HG02798 (cell line): Measurements from ENCODE around the gene DOCK3.
"Not testable (repeated sequence)": the region's sequence is repeated elsewhere in the genome, so short reads cannot be mapped to it uniquely, and the experiment has no call there.

Experiments
- ATAC-seq: cut with Tn5 transposase; IDR thresholded peaks from one replicate; pipeline ENCODE4 v1.9.1; 2021; ENCODE audit warnings: mild to moderate bottlenecking; ENCODE audit not compliant: unreplicated experiment, poor library complexity

The DOCK3 gene

DNA sequence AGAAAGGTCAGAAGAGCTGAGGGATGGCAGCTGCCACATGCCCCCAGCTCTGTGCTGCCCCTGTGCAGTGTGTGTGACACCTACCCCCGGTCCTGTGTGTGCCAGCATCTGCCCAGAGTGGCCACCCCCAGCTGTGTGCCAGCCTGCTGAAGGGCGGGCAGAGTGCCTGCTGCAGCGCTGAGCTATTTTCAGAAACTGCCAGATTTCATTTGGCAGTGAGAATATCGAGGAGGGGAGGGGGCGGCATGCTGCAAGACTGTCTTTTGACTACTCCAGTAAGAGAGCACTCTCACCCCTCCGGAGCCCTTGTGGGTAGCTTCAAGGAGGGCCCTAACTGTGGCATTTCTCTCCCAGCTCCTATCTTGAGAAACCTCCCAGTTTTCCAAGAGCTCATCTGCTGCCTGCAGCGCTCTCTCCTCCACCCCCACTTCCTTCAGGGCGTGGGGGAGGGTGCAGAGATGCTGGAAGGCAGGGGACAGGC lies 25.2 kb upstream of the DOCK3 start:
- ATAC-seq, result no peak

DNA sequence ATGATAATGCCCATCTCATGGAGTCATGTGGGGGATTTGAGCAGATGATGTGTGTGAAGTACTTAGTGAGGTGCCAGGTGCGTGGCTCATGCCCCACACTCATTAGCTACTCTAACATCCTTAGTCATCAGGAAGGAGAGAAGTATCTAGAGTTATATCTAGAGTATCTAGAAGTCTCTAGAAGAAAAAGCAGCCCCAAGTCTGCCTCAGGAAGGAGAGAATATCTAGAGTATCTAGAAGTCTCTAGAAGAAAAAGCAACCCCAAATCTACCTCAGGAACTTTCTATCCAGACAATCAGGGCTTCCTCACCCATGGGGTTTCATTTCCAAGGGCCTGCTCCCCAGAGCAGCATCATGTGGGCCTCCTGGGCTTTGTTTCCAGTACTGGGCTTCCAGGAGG lies 24.7 kb upstream of the DOCK3 start:
- ATAC-seq, result no peak

DNA sequence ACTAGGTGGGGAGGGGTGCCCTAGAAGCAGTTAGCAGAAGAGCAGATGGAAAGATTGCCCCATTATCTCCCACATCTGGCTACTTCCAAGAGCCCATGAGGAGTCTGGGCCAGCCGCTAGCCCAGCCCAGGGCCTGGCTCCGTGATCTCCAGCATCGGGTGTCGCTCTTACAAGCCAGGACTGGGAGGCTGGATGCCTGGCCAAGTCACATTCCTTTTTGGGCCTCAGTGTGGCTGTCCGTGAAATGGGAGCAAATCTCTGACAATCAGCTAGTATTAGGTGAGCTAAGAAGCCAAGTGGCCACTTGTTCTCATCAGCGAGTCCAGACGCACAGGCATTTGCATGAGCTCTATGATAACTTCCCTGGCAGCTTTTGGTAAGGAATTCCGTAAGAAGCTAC lies 23.3 kb upstream of the DOCK3 start:
- ATAC-seq, result no peak

DNA sequence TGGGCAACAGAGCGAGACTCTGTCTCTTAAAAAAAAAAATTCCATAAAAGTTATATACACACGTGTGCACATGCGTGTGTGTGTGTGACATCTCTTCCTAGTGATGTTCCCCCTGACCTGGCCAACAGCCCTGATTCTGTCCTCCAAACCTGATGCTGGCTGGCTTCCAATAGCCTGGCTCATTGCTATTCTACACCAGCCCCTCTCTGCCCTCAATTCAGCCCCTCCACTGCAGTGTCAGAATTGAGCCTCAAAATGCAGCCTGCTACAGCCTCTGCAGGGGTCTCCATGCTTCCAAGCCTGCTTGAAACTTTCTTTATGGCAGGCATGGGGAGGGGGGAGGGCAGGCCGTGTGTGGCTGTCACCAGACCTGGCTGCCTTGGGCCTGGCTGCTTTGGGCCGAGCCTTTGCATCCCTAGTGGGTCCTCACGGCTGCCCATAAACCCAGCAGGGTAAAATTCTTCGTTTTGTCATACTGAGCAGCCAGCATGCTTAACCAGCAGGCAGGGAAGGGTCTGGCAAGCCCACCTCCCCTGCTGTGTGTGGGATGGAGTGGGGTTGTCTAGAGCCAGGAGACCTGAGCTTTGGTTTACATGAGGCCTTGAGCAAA lies 22.7 kb upstream of the DOCK3 start:
- ATAC-seq, result no peak

DNA sequence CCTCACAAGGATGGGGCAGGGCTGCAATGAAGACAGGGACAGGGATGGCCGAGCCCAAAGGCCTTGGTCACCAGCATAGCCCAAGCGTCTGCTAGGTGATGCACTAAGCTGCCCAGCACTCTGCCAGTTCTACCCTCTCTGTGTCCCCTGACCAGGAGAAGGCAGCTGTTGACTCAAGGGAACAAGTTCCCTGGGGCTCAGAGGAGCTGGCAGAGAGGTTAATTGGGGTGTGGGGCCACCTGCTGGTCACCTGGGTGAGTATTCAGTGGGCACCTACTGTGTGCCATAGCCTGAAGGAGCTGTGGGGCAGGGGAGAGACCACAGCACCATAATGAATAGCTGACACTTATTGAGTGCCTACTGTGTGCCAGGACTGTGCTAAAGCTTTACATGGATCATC lies 22.0 kb upstream of the DOCK3 start:
- ATAC-seq, result no peak

DNA sequence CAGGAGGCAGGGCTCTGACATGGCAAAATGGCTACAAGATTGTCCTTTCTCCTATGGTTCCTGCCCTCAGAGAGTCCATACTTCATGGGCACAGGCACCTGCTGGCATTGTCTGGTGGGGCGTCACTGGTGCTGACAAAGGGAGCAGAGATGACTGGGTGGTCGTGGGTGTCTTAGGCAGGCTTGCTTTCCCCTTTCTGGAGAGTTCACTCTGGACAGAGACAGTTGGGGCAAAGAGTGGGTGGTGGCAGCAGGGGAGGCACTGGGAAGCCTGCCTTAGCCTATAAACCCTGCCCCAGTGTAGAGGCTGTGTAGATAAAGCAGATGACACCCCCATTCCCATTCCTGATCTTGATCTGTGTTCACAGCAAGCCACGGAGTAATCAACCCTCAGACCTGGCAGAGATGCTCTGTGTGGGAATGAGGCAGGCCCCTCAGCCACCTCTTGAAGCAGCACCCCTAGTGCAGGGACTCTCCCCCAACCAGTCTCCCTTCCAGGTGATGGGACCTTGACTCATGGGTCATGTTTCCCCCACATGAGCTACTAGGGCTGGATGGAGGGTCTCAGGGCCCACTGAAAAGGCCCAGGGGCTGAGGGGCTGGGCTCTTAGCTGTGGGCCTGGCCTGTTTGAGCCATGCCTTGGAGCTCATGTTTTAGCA lies 20.7 kb upstream of the DOCK3 start:
- ATAC-seq, result no peak

DNA sequence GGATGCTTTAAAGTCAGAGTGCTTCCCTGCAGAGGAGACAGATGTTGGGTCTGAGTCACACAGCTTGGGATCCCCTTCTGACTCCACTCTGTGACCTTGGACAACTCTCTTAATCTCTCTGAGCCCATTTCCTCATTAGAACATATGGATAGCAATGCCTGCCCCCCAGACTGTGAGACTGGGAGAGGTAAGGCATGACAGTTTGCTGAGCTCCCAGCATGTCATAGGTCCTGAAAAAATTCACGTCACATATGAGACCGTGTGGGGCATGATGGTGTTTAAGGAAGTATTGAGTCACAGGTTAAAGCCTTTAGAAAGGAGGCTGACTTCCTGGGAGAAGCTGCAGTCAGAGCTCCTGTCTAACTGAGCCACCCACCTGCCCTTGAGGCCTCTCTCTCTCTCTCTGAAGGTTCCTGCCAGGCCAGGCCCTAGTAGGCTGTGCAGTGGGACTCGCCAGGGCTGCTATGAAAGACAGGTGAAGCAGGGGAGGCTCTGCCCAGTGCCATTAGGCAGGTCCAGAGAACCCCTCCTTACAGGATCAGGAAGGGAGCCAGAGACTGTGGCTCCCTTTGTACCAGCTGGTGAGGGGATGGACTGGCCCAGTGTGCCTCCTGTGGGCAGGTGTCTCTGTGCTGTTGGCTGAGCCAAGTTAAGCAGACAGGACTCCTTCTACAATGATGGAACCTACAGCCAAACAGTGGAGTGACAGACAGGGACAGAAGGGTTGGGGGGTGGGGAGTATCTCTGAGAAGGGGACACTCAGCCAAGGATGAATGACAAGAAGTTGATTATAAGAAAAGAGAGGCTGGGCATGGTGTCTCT lies 19.5 kb upstream of the DOCK3 start:
- no peak for ATAC-seq

DNA sequence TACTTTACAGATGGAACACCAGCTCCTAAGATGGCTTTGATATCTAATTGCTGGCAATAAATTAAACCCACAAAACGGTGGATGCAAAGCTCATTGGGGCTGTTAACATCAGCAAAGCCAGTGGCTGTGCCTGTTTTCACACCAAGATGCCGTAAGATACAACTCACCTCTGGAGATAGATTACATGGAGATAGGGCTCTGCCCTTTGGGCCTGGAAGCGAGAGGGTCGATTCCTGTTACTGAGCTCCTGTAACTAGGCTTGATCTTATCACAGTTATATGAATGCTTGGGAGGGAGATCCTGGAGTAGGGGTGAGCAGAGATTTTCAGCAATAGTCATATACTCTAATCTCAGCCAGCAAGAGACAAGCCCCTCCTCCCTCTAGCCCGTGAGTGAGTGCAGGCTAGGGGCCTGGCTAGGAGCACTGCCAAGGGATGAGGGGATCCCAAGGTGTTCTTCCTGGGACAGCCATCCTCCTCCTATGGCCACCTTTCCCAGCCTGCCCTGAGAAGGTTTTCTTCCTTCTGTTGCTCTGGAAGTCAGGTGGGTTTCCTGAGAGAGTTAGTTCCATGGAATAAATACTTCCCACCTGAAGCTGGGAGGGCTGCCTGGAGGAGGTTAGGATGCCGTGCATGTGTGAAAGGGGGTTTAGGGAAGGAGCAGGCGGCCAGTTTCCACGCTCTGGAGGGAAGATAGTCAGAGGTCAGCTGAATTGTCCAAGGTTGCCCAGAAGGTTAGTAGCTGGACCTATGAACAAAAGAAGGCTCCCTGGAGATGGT lies 18.1 kb upstream of the DOCK3 start:
- ATAC-seq, result no peak

DNA sequence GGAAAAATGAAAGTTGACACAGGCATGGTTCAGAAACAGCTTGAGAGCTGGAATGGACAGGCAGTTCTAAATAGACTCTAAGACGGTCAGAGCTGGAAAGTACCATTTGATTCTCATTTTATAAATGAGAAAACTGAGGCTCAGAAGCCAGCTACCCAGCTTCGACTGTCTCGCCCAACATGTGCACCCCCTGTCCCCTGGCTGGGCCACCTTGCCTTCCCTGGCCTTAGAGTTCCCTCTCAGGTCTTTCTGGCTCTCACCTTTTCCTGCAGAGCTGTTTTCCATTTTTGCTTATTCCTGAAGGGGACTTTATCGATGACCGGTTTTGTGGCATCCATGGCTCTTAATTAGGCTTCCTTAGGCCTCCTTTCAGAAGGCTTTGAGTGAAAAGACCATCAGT lies 17.3 kb upstream of the DOCK3 start:
- no peak for ATAC-seq

DNA sequence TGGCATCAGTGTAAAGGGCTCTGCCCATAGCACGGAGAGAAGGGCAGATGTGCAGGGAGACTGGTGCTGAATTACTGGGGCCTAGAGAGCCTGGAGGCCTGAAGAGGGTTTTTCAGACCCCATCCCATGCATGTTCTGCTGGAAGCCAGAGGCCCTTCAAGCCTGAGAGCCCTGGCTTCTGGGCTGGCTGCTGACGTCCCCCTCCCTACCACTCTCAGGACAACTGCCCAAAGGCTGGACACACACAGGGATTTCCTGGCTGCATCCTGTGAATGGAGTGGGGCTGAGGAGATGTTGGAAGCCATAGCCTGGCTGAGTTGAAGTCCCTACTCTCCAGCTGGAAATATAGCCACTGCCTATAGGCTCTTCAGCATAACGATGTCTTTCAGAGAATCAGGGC lies 16.9 kb upstream of the DOCK3 start:
- no peak for ATAC-seq

DNA sequence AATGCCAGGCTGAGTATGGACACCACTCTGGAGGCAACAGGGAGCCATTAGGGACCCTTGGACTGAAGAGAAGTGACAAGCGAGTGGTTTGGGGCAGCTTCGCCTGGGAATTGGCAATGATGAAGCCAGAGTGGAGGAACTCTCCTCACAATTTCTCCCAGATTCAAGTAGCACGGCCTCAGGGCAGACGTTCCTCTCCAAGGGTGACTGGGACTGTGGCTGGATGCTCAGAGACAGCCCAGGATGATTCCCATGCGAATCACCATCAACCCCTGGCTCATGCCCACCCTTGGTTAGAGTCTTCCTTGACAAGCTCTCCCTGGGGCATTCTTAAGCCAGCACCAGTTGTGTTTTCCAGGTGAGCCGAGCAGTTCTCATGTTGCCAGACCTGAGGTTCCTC lies 16.3 kb upstream of the DOCK3 start:
- no peak for ATAC-seq

DNA sequence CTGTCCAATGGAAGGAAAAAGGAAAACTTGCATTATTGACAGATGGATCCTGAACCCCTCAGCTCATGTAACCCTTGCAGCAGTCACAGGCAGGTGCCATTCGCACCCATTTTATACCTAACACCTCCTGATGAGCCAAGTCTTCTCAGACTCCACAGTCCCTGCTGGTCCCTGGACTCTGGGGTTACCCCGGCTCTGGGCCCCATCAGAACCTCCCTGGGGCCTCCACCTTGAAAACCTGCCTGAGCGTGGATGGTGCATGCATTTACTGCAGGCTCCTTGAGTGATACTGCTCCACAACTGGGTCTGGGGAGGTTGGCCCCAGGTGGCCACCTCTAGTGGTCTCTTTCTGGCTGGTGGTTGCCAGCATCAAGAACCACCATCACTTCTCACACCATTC lies 15.9 kb upstream of the DOCK3 start:
- ATAC-seq, result no peak

DNA sequence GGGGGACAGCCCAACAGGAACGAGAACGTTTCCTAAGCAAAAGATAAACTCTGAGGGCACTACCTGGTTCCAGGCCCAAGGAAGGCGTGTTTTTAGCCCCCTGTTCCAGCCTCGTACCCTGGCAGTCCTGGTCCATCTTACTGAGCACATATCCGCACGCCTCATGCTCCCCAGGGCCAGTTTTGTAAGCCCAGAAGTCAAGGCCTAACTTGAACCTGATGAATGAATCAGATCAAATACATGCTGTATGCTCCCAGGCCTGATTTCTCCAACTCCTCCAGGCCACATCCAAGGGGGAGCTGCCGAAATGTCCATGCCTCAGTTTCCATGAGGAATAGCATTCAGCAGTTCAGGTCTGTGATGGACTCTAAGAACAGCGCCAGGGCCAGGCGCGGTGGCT lies 14.3 kb upstream of the DOCK3 start:
- no peak for ATAC-seq

DNA sequence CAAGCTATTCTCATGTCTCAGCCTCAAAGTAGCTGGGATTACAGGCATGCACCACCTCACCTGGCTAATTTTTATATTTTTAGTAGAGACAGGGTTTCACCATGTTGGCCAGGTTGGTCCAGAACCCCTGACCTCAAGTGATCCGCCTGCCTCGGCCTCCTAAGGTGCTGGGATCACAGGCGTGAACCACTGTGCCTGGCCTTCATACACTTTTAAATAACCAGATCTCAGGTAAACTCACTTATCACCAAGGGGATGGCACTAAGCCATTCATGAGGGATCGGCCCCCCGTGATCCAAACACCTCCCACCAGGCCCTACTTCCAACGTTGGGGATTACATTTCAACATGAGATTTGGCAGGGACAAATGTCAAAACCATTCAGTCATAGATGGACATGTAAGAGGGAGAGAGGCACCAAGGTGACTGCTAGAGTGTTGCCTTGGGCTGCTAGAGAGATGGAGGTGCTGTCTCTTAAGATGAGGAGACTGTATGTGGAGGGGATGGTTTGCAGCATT lies 13.3 kb upstream of the DOCK3 start:
- no peak for ATAC-seq

DNA sequence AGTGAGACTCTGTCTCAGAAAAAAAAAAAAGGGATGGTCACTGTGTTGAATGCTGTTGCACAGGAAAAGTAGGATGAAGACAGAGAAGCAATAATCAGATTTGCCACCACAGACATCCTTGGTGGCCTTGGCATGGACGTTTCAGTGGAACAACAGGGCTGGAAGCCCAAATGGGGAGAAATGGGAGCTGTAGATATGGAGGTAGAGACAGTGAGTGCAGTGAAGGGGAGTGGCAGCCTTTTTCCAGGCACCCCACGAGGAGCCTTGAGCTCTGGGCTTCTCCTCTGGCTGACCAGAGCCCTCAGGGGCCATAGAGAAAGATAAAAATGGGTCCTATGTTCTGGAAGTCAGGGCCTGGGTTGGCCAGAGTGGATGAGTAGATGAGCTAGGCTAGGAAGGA lies 12.3 kb upstream of the DOCK3 start:
- ATAC-seq, result no peak

DNA sequence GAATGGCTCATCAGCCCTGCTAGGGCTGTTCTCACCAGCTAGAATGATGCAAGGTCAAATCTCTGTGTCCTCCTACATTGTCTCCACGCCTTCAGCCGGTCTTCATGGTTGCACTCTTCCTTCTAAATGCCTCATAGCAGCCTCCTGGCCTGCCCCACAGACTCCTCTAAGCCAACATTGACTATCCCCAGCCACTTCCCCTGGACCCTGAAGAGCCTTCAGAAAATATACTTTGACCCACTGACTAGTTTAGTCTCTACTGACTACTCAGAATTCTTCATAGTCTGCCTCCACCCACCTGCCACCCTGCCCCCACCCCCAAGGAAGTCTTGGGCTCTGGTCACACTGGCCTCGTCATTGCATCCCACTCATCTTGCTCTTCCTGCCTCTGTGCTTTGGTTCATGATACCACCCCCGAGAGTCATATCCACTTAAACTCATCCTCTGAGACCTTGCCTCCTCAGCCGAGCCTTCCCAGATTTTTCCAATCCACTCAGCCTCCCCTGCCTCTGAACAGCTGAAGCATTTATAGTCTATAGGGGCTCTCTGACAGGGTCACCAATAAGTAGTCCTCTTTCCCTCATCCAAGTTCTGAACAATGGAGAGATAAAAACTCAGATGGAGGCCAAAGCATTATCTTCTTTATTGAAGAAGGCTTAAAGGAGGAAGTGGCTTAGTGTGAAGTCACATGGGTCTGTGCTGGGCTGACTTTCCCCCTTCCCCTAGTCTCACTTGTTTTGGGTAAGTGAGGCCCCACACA lies 9.5 kb upstream of the DOCK3 start:
- ATAC-seq, result no peak

DNA sequence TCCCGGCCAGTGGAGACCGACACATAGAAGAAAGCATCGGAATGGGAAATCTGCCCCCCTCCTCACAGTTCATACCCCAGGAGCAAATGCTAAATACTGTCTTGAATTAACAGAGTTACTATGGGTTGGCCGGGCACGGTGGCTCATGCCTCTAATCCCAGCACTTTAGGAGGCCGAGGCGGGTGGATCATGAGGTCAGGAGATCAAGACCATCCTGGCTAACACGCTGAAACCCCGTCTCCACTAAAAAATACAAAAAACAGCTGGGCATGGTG lies 8.9 kb upstream of the DOCK3 start:
- not testable (repeated sequence) for ATAC-seq

DNA sequence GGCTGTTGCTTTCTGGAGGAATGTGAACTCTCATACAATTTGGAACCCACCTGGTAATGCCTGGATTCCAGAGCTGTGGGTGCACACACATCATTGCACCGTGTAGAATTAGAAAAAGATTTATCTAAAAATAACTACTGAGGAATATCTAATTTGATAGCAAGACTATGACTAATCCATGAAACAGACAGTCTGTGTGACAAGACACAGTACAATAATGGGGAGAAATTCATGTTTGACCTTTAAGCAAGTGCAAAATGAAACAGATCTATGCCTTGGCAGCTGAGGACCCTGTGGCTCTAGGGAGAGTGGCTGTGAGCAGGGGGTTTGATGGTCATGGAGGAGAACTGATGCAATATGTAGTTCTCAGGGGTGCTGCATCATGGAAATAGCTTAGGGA lies 7.9 kb upstream of the DOCK3 start:
- ATAC-seq, result no peak

DNA sequence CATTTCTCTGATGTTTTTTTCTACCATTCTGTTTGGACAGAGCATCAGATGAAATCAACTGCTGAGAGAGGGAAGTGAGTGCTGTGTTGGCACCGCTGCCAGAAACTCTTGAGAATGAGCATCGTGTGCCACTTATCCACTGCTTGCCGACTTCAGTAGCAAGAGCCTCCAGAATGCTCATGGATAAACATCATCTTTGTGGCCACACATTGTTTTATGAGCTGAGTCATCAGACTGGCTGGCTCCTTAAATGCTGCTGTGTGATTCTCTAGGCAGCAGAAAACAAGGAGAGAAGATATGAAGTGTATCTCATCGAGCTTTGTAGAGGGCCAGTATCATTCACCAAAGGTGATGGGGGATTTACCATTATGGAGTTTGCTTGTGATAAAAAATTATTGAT lies 3.4 kb upstream of the DOCK3 start:
- ATAC-seq, result no peak

DNA sequence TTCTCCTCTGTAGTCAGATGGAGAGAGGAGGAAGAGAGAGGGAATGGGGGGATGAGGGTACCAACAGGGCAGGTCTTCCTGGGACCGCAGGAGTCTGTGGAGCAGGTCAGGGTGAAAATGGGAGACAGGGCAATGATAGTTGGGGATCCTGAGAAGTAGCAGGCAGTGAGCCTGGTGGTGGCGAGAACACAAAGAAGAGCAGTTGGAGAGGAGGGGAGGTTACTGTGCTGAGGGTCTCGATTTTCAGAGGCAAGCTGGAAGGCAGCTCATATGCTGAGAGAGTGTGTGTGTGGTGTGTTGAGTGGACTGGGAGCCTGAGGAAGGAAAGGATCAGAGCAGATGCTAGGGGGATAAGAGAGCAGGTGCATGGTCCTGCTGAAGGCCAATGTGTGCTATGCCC lies 2.1 kb upstream of the DOCK3 start:
- ATAC-seq, result no peak
